Activated T-helper 2 cell treated with anti-CD3 and anti-CD28 coated beads, Interferon-gamma antibody, Interleukin-2, Interleukin-4, amounts not matched to agents 10 μg/mL and 5 μg/mL and 100 μg/mL, durations not matched to agents 14 hours and 24 hours and 36 hours (primary cell): ENCODE results near the gene CAMSAP3. TPM values are rescaled to one million over a fixed set of nuclear protein-coding genes. Genes with fewer than 3 reads are reported as not detected.
"Not testable (repeated sequence)": the region's sequence is repeated elsewhere in the genome, so short reads cannot be mapped to it uniquely, and the experiment has no call there.

Experiments used
- DNase-seq: peaks from one replicate; pipeline ENCODE4 v3.0.0; 2021; ENCODE audit warnings: low spot score
- H3K27ac Mint-ChIP-seq: one replicate; pipeline ENCODE4 v1.8.0; 2021; ENCODE audit warnings: mixed read lengths
- H3K27me3 Mint-ChIP-seq: one replicate; pipeline ENCODE4 v1.8.0; 2021; ENCODE audit warnings: low read depth, mixed read lengths
- H3K36me3 Mint-ChIP-seq: one replicate; pipeline ENCODE4 v1.8.0; 2021; ENCODE audit warnings: low read depth, mixed read lengths
- H3K4me1 Mint-ChIP-seq: one replicate; pipeline ENCODE4 v1.8.0; 2021; ENCODE audit warnings: low read depth, mixed read lengths
- H3K4me3 Mint-ChIP-seq: one replicate; pipeline ENCODE4 v1.8.0; 2021; ENCODE audit warnings: low read depth, mild to moderate bottlenecking, moderate library complexity, mixed read lengths
- H3K9me3 Mint-ChIP-seq: one replicate; pipeline ENCODE4 v1.8.0; 2021; ENCODE audit warnings: mixed read lengths
- intact Hi-C: fragments of 100-400 bp; cut with micrococcal nuclease; formaldehyde crosslinking; loops from one replicate; pipeline ENCODE4 v1.15.1; 2023
- total RNA-seq: library from RNA; stranded (reverse); gene quantifications from 2 replicates; pipeline ENCODE4 v1.2.3, GENCODE V29; 2022

CAMSAP3 gene
- total RNA-seq, 1 donor from 2014 or later: 0.55 TPM

GRCh38 chr19:7560255-7560654, 35.4 kb upstream of the CAMSAP3 start:
- no peaks in the 10 kb centered on the region for H3K4me1 Mint-ChIP-seq
- no peak for DNase-seq
- peaks cover 39% of the 10 kb centered on the region for H3K36me3 Mint-ChIP-seq
- no peak overlapping the region for H3K27ac Mint-ChIP-seq
- no peak overlapping the region for H3K4me3 Mint-ChIP-seq
- intact Hi-C loops: no loop called here
- H3K9me3 Mint-ChIP-seq: no peaks in the 10 kb centered on the region
- H3K27me3 Mint-ChIP-seq: no peaks in the 10 kb centered on the region

GRCh38 chr19:7561325-7561724, 34.3 kb upstream of the CAMSAP3 start:
- H3K4me3 Mint-ChIP-seq: no peak overlapping the region
- H3K36me3 Mint-ChIP-seq: peaks cover 36% of the 10 kb centered on the region
- intact Hi-C loops: no loop called here
- DNase-seq: no peak
- H3K9me3 Mint-ChIP-seq: no peaks in the 10 kb centered on the region
- no peak overlapping the region for H3K27ac Mint-ChIP-seq
- H3K4me1 Mint-ChIP-seq: no peaks in the 10 kb centered on the region
- no peaks in the 10 kb centered on the region for H3K27me3 Mint-ChIP-seq

GRCh38 chr19:7562646-7563393, 32.8 kb upstream of the CAMSAP3 start:
- H3K27ac Mint-ChIP-seq: no peak overlapping the region
- no peaks in the 10 kb centered on the region for H3K4me1 Mint-ChIP-seq
- H3K4me3 Mint-ChIP-seq: no peak overlapping the region
- no peaks in the 10 kb centered on the region for H3K27me3 Mint-ChIP-seq
- peaks cover 25% of the 10 kb centered on the region for H3K36me3 Mint-ChIP-seq
- no peak for DNase-seq
- intact Hi-C loops: no loop called here
- H3K9me3 Mint-ChIP-seq: no peaks in the 10 kb centered on the region

- H3K36me3 Mint-ChIP-seq: peaks cover 11% of the 10 kb centered on the region
- no peaks in the 10 kb centered on the region for H3K4me1 Mint-ChIP-seq
- H3K27me3 Mint-ChIP-seq: no peaks in the 10 kb centered on the region
- H3K9me3 Mint-ChIP-seq: no peaks in the 10 kb centered on the region
- intact Hi-C loops: no loop called here
- DNase-seq: no peak
- no peak overlapping the region for H3K4me3 Mint-ChIP-seq
- no peak overlapping the region for H3K27ac Mint-ChIP-seq
Observed at GRCh38 chr19:7564866-7565265, 30.8 kb upstream of the CAMSAP3 start.

GRCh38 chr19:7565332-7565731, 30.3 kb upstream of the CAMSAP3 start:
- no peaks in the 10 kb centered on the region for H3K4me1 Mint-ChIP-seq
- intact Hi-C loops: no loop called here
- no peak overlapping the region for H3K27ac Mint-ChIP-seq
- H3K9me3 Mint-ChIP-seq: no peaks in the 10 kb centered on the region
- H3K27me3 Mint-ChIP-seq: no peaks in the 10 kb centered on the region
- no peak for DNase-seq
- no peak overlapping the region for H3K4me3 Mint-ChIP-seq
- H3K36me3 Mint-ChIP-seq: peaks cover 8% of the 10 kb centered on the region

GRCh38 chr19:7570761-7571160, 24.9 kb upstream of the CAMSAP3 start:
- no peak for DNase-seq
- Mint-ChIP-seq H3K36me3 (no peaks in the 10 kb centered on the region), H3K4me3 (no peak overlapping the region), H3K9me3 (no peaks in the 10 kb centered on the region), H3K27me3 (no peaks in the 10 kb centered on the region), H3K27ac (no peak overlapping the region), H3K4me1 (no peaks in the 10 kb centered on the region)
- intact Hi-C loops: no loop called here

- Mint-ChIP-seq H3K27ac (no peak overlapping the region), H3K4me3 (no peak overlapping the region), H3K9me3 (no peaks in the 10 kb centered on the region), H3K36me3 (no peaks in the 10 kb centered on the region), H3K4me1 (no peaks in the 10 kb centered on the region), H3K27me3 (peaks cover 3% of the 10 kb centered on the region)
- no peak for DNase-seq
- intact Hi-C loops: no loop called here
Observed at GRCh38 chr19:7575434-7576040, 20.1 kb upstream of the CAMSAP3 start.

GRCh38 chr19:7577422-7577821, 18.2 kb upstream of the CAMSAP3 start:
- H3K27me3 Mint-ChIP-seq, DNase-seq, H3K36me3 Mint-ChIP-seq, H3K27ac Mint-ChIP-seq, intact Hi-C loops, H3K4me1 Mint-ChIP-seq, H3K9me3 Mint-ChIP-seq, H3K4me3 Mint-ChIP-seq: not testable (repeated sequence)

GRCh38 chr19:7578127-7578526, 17.5 kb upstream of the CAMSAP3 start:
- Mint-ChIP-seq H3K4me3 (no peak overlapping the region), H3K27ac (no peak overlapping the region), H3K9me3 (no peaks in the 10 kb centered on the region), H3K4me1 (no peaks in the 10 kb centered on the region), H3K36me3 (no peaks in the 10 kb centered on the region), H3K27me3 (peaks cover 3% of the 10 kb centered on the region)
- no peak for DNase-seq
- intact Hi-C loops: no loop called here

- intact Hi-C loops: no loop called here
- no peak overlapping the region for H3K4me3 Mint-ChIP-seq
- peaks cover 3% of the 10 kb centered on the region for H3K27me3 Mint-ChIP-seq
- DNase-seq: no peak
- H3K9me3 Mint-ChIP-seq: no peaks in the 10 kb centered on the region
- no peak overlapping the region for H3K27ac Mint-ChIP-seq
- H3K36me3 Mint-ChIP-seq: no peaks in the 10 kb centered on the region
- no peaks in the 10 kb centered on the region for H3K4me1 Mint-ChIP-seq
Observed at GRCh38 chr19:7579182-7579581, 16.5 kb upstream of the CAMSAP3 start.

- H3K9me3 Mint-ChIP-seq: no peaks in the 10 kb centered on the region
- intact Hi-C loops: no loop called here
- no peaks in the 10 kb centered on the region for H3K4me1 Mint-ChIP-seq
- H3K27ac Mint-ChIP-seq: no peak overlapping the region
- H3K36me3 Mint-ChIP-seq: no peaks in the 10 kb centered on the region
- H3K4me3 Mint-ChIP-seq: no peak overlapping the region
- no peak for DNase-seq
- peaks cover 3% of the 10 kb centered on the region for H3K27me3 Mint-ChIP-seq
Observed at GRCh38 chr19:7582446-7582845, 13.2 kb upstream of the CAMSAP3 start.

GRCh38 chr19:7589822-7590221, 5.8 kb upstream of the CAMSAP3 start:
- Mint-ChIP-seq H3K27ac (no peak overlapping the region), H3K9me3 (no peaks in the 10 kb centered on the region), H3K4me3 (no peak overlapping the region), H3K4me1 (no peaks in the 10 kb centered on the region), H3K27me3 (peaks cover 12% of the 10 kb centered on the region), H3K36me3 (no peaks in the 10 kb centered on the region)
- no peak for DNase-seq
- intact Hi-C loops: no loop called here

- DNase-seq: no peak
- Mint-ChIP-seq H3K36me3 (no peaks in the 10 kb centered on the region), H3K27ac (no peak overlapping the region), H3K9me3 (no peaks in the 10 kb centered on the region), H3K4me1 (no peaks in the 10 kb centered on the region), H3K4me3 (no peak overlapping the region), H3K27me3 (peaks cover 15% of the 10 kb centered on the region)
- intact Hi-C loops: no loop called here
Observed at GRCh38 chr19:7590256-7590655, 5.4 kb upstream of the CAMSAP3 start.
